Keratinocyte (primary cell): ENCODE data around the gene KCNC2. TPM values are rescaled to one million over a fixed set of nuclear protein-coding genes. Genes with fewer than 3 reads are reported as not detected.

ENCODE experiments used
- DNase-seq: peaks from one replicate; pipeline ENCODE4 v3.0.0-alpha.2; 2011; ENCODE audit warnings: low read depth, missing footprints, low spot score
- FAIRE-seq: peaks from 2 replicates; lab custom pipeline; 2011; peaks lifted over from hg19 to GRCh38; lab: Jason Lieb, UNC
- H2AFZ ChIP-seq: 2 replicates; pipeline ENCODE4 v1.6.0; 2012; ENCODE audit warnings: low read length, control low read depth, inconsistent platforms; ENCODE audit not compliant: control insufficient read depth
- H3K27ac ChIP-seq: 2 replicates; pipeline ENCODE4 v1.5.1; 2011; ENCODE audit warnings: low read length; ENCODE audit not compliant: control insufficient read depth, insufficient read depth
- H3K27me3 ChIP-seq: 3 replicates; pipeline ENCODE4 v1.6.0; 2011; ENCODE audit warnings: low read length; ENCODE audit not compliant: control insufficient read depth, insufficient read depth; ENCODE audit errors: extremely low read depth
- H3K36me3 ChIP-seq, 2 experiments: 2 replicates in 1 of 2; 3 replicates in 1 of 2; pipeline ENCODE4 v1.5.1; 2011; ENCODE audit warnings: low read length in 2 of 2, mild to moderate bottlenecking in 1 of 2; ENCODE audit not compliant: control insufficient read depth in 2 of 2, insufficient read depth in 2 of 2; ENCODE audit errors: extremely low read depth in 1 of 2
- H3K4me1 ChIP-seq: 3 replicates; pipeline ENCODE4 v1.5.1; 2011; ENCODE audit warnings: low read length; ENCODE audit not compliant: control insufficient read depth, insufficient read depth; ENCODE audit errors: extremely low read depth
- H3K4me2 ChIP-seq: 3 replicates; pipeline ENCODE4 v1.6.0; 2011; ENCODE audit warnings: low read depth, low read length; ENCODE audit not compliant: control insufficient read depth, insufficient read depth; ENCODE audit errors: extremely low read depth
- H3K4me3 ChIP-seq, 3 experiments: fragments of 200-600 bp in 1 of 3; sonication (generic) in 1 of 3; 2 replicates in 2 of 3; 3 replicates in 1 of 3; pipeline ENCODE4 v1.5.1; 2011 to 2016; ENCODE audit warnings: low read length in 3 of 3, mild to moderate bottlenecking in 3 of 3, control low read depth in 2 of 3, inconsistent platforms in 1 of 3, low read depth in 1 of 3, mixed read lengths in 1 of 3, mixed run types in 1 of 3, moderate library complexity in 1 of 3; ENCODE audit not compliant: control insufficient read depth in 2 of 3, insufficient read depth in 2 of 3; ENCODE audit errors: extremely low read depth in 1 of 3
- H3K79me2 ChIP-seq: 2 replicates; pipeline ENCODE4 v1.6.0; 2012; ENCODE audit warnings: low read length; ENCODE audit not compliant: control insufficient read depth, insufficient read depth
- H3K9ac ChIP-seq: 3 replicates; pipeline ENCODE4 v1.6.0; 2011; ENCODE audit warnings: low read length; ENCODE audit not compliant: control insufficient read depth, insufficient read depth; ENCODE audit errors: extremely low read depth
- H3K9me1 ChIP-seq: 3 replicates; pipeline ENCODE4 v1.6.0; 2011; ENCODE audit warnings: low read length; ENCODE audit not compliant: control insufficient read depth, insufficient read depth; ENCODE audit errors: extremely low read depth
- H3K9me3 ChIP-seq: 2 replicates; pipeline ENCODE4 v1.5.1; 2012; ENCODE audit warnings: low read depth, low read length; ENCODE audit not compliant: control insufficient read depth
- H4K20me1 ChIP-seq: 3 replicates; pipeline ENCODE4 v1.6.0; 2011; ENCODE audit warnings: low read length; ENCODE audit not compliant: control insufficient read depth, insufficient read depth; ENCODE audit errors: extremely low read depth
- EZH2 ChIP-seq: IDR thresholded peaks from one replicate; pipeline ENCODE4 v1.6.1; 2012; ENCODE audit warnings: inconsistent platforms, mild to moderate bottlenecking, low read length, moderate library complexity
- dilution Hi-C: fragments of 300-500 bp; cut with MboI; formaldehyde crosslinking; loops from one replicate; pipeline ENCODE4 v1.7.0; 2020; ENCODE audit warnings: low sequenced_read_pairs; ENCODE audit not compliant: extremely low pct_ligation_motif_present
- polyA plus RNA-seq, 5 experiments: library from polyadenylated mRNA; depleted of rRNA in 3 of 5; stranded (reverse) in 3 of 5; stranded (forward) in 1 of 5; unstranded in 1 of 5; fragments of >200 nt; gene quantifications; 1 replicate in 1 of 5; 2 replicates in 3 of 5; 3 replicates in 1 of 5; pipeline versions ENCODE4 v1.2.1 to v1.2.3, GENCODE V29; 2011 to 2012; ENCODE audit warnings: missing spikeins in 2 of 5, low read depth in 1 of 5, low replicate concordance in 1 of 5
- TF ChIP-seq, protein P1 (sequence below), 3 experiments: IDR thresholded peaks in 1 of 3; conservative IDR thresholded peaks in 1 of 3; optimal IDR thresholded peaks in 1 of 3; 2 replicates in 2 of 3; 3 replicates in 1 of 3; pipeline versions ENCODE3 to v1.5.1; 2011; ENCODE audit warnings: low read length in 3 of 3, mild to moderate bottlenecking in 3 of 3, moderate library complexity in 2 of 3, control low read depth in 1 of 3, inconsistent platforms in 1 of 3; ENCODE audit not compliant: insufficient read depth in 2 of 3; ENCODE audit errors: extremely low read depth in 1 of 3

Gene KCNC2
- polyA plus RNA-seq, 1 donor (not counting 4 experiments of a cell fraction or from before 2014, with no cell fraction given): not detected

- Histone ChIP-seq H3K4me1 (no peaks in the 10 kb centered on the region), H4K20me1 (no peaks in the 10 kb centered on the region), H3K36me3 (no peaks in the 10 kb centered on the region), H3K27ac (no peak overlapping the region), H3K9ac (no peak overlapping the region), H3K79me2 (no peaks in the 10 kb centered on the region), H2AFZ (no peak overlapping the region), H3K4me3 (no peak overlapping the region), H3K9me1 (no peaks in the 10 kb centered on the region), H3K9me3 (no peaks in the 10 kb centered on the region), H3K27me3 (no peaks in the 10 kb centered on the region), H3K4me2 (no peak overlapping the region)
- dilution Hi-C loops: no loop called here
- TF ChIP-seq EZH2: no peak
- TF ChIP-seq, protein P1, sequence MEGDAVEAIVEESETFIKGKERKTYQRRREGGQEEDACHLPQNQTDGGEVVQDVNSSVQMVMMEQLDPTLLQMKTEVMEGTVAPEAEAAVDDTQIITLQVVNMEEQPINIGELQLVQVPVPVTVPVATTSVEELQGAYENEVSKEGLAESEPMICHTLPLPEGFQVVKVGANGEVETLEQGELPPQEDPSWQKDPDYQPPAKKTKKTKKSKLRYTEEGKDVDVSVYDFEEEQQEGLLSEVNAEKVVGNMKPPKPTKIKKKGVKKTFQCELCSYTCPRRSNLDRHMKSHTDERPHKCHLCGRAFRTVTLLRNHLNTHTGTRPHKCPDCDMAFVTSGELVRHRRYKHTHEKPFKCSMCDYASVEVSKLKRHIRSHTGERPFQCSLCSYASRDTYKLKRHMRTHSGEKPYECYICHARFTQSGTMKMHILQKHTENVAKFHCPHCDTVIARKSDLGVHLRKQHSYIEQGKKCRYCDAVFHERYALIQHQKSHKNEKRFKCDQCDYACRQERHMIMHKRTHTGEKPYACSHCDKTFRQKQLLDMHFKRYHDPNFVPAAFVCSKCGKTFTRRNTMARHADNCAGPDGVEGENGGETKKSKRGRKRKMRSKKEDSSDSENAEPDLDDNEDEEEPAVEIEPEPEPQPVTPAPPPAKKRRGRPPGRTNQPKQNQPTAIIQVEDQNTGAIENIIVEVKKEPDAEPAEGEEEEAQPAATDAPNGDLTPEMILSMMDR (optimal IDR thresholded peaks at IDR 0.05 in 1 of 3, IDR thresholded peaks at IDR 0.05 in 1 of 3, conservative IDR thresholded peaks at IDR 0.05 in 1 of 3; ENCODE audit: extremely low read depth in 1 of 3, insufficient read depth in 2 of 3, low read length in 3 of 3): no peak
- FAIRE-seq: no peak
- no peak for DNase-seq
Observed at GRCh38 chr12:75011120-75011519, 198.5 kb downstream of the KCNC2 start.

- Histone ChIP-seq H3K27ac (no peak overlapping the region), H3K9me1 (no peaks in the 10 kb centered on the region), H3K79me2 (no peaks in the 10 kb centered on the region), H3K4me3 (no peak overlapping the region), H3K27me3 (no peaks in the 10 kb centered on the region), H3K4me2 (no peak overlapping the region), H3K9me3 (no peaks in the 10 kb centered on the region), H2AFZ (no peak overlapping the region), H3K4me1 (no peaks in the 10 kb centered on the region), H4K20me1 (no peaks in the 10 kb centered on the region), H3K9ac (no peak overlapping the region), H3K36me3 (no peaks in the 10 kb centered on the region)
- TF ChIP-seq EZH2: no peak
- TF ChIP-seq, protein P1 (optimal IDR thresholded peaks at IDR 0.05 in 1 of 3, IDR thresholded peaks at IDR 0.05 in 1 of 3, conservative IDR thresholded peaks at IDR 0.05 in 1 of 3; ENCODE audit: extremely low read depth in 1 of 3, insufficient read depth in 2 of 3, low read length in 3 of 3): no peak
- FAIRE-seq: no peak
- DNase-seq: no peak
- dilution Hi-C loops: no loop called here
Observed at GRCh38 chr12:75007133-75007532, 202.5 kb downstream of the KCNC2 start.
